H54 (cell line): ENCODE measurements around the gene LARP1.
A peak's percentile ranks its signal among the peaks of the same experiment; 100 is the strongest.
"Not testable (repeated sequence)": the region's sequence is repeated elsewhere in the genome, so short reads cannot be mapped to it uniquely, and the experiment has no call there.

ENCODE experiments used
- DNase-seq: peaks from one replicate; pipeline ENCODE4 v3.0.0; 2011; ENCODE audit warnings: low spot score, mixed read lengths; ENCODE audit not compliant: insufficient read length
- FAIRE-seq: peaks from 3 replicates; lab custom pipeline; 2011; peaks lifted over from hg19 to GRCh38; lab: Jason Lieb, UNC
- POLR2A ChIP-seq: IDR thresholded peaks from 2 replicates; pipeline ENCODE4 v1.6.1; 2011; ENCODE audit warnings: low read depth, mild to moderate bottlenecking, low read length

Gene LARP1

DNA sequence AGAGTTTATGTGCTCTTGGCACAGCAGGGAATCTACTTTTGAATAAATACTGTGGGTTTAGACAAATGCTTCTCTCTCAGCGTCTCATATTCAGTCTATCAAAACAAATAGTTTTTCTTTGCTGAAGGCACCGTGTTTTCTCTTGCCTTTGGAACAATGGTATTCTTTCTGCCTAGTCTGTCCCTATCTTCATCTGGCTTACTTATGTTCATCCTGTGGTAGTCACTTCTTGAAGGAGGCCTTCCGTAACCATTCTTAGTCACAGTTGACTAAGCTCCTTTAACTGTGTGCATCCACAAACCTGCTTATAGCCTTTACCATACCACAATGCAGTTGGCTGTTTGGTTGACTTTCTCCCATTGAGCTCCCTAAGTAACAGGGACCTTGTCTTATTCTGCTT, 45.9 kb downstream of the LARP1 start:
- FAIRE-seq = no peak
- TF ChIP-seq POLR2A = no peak
- DNase-seq = peak; percentile 17

DNA sequence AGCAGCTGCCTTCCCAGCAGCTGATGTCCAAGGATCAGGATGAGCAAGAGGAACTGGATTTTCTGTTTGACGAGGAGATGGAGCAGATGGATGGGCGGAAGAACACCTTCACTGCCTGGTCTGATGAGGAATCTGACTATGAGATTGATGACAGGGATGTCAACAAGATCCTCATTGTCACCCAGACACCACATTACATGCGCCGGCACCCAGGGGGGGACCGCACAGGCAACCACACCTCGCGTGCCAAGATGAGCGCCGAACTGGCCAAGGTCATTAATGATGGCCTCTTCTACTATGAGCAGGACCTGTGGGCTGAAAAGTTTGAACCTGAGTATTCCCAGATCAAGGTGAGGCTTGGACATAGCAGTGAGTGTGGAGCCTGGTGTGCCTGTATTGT, 46.9 kb downstream of the LARP1 start:
- FAIRE-seq = no peak
- no peak for TF ChIP-seq POLR2A
- DNase-seq = no peak

DNA sequence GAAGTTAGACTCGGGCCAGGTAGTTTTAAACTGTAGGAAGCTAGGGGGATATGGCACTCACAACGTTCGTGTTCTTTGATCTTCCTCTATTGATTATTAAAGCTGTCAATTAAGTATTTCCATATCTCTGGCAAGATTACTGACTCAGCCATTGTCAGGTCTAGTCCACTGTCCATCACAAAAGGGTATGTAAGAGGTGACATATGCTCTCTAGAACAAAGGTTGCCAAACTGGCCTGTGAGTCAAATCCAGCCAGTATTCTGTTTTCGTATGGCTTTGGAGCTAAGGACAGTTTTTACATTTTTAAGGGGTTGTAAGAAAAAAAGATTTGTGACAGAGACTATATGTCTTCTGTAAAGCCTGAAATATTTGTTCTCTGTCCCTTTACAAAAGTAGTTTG, 51.0 kb downstream of the LARP1 start:
- no peak for DNase-seq
- no peak for TF ChIP-seq POLR2A
- no peak for FAIRE-seq

DNA sequence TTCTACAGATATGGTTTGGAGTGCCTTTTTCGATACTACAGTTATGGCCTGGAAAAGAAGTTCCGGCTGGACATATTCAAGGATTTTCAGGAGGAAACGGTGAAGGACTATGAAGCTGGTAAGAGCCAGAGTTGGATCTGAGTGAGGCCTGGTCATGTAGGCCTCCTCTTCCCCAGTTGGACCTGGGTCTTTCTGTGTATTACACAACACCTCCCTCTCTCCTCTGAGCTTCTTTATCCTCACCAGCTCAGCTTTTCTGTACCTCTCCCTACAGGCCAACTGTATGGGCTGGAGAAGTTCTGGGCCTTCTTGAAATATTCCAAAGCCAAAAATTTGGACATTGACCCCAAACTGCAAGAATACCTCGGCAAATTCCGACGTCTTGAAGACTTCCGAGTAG, 56.1 kb downstream of the LARP1 start:
- TF ChIP-seq POLR2A = no peak
- FAIRE-seq (no peak), DNase-seq (no peak)

DNA sequence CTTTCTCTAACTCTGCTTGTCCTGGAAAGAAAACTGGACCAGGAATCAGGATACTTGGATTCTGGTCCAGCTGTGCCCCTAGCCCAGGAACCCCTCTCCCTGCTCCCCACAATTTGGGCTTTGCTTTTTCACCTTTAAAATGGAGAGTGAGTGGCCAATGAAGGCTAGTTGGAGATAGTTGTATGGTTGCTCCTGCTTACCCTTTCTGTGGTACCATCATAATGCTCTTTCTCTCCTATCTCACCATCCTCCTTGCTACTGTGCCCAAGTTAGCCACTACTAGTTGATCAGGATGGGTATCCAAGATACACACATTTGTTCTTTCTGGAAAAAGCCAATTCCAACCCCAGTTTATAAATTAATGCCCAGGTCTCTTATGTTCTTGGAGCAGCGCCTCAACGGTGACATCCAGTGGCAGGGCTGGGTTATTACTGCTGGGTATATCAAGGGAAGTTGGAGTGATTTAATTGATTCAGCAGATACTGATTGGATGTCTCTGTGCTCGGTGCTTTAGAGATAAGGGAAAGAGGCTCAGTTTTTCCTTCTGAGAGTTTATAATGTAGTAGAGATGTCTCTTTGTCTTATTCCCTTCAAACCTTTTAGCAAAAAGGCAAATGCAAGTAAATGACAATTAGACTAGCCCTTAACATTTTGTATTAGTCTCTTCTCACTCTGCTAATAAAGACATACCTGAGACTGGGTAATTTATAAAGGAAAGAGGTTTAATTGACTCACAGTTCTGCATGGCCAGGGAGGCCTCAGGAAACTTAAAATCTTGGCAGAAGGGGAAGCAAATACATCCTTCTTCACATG, 56.7 kb downstream of the LARP1 start:
- DNase-seq (peak; percentile 30), FAIRE-seq (no peak)
- no peak for TF ChIP-seq POLR2A

DNA sequence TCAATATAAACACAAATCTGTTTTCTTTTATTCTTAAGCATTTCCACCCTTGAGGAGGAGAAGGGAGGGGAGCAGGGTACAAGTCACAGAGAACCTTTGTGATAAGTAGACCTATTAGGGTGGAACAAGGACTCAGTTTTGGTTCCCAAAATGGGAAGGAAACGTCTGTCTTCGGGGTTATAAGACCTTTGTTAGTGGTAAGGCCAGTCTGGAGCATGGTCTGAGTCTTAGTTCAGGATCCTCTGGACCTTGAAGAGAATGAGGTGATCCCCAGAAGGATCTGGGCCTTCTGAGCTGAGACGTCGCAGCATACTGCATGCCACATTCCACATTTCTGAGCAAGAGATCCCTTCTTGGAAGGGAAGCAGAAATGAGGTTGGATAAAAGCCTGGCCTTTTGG, 58.0 kb downstream of the LARP1 start:
- DNase-seq = no peak
- no peak for FAIRE-seq
- TF ChIP-seq POLR2A = no peak

DNA sequence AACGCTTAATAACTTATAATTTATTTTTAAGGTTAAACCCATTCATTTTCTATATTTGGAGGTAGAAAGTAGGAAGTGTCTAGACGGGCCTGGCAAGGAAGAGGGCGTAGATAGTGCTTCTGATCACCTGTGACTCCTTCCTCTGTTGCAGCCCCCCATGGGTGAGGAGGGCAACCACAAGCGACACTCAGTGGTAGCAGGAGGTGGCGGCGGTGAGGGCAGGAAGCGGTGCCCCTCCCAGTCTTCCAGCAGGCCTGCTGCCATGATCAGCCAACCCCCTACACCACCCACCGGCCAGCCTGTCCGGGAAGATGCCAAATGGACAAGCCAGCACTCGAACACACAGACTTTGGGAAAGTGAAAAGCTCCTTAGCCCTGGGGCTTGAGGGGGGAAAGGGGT, 58.6 kb downstream of the LARP1 start:
- no peak for DNase-seq
- TF ChIP-seq POLR2A = no peak
- FAIRE-seq = no peak

DNA sequence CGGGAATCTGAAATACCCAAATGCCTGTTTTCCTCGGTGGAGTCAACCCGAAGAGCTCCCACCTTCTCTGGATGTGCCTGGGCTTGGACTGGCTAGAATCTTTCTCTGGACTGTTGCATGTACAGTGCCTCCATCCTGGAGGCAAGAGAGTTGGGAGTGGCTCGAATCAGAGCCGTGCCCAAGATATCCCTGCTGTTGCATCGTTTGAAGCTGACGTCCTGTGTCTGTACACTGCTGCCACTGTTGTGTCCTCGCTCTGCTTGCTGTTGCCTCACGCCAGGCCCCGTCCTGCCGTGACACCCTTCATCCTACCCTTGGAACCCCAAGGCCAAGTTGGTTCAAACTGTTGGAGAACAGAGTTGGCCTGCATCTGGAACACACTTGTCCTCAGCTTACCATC, 59.8 kb downstream of the LARP1 start:
- TF ChIP-seq POLR2A = no peak
- DNase-seq = no peak
- FAIRE-seq = no peak

DNA sequence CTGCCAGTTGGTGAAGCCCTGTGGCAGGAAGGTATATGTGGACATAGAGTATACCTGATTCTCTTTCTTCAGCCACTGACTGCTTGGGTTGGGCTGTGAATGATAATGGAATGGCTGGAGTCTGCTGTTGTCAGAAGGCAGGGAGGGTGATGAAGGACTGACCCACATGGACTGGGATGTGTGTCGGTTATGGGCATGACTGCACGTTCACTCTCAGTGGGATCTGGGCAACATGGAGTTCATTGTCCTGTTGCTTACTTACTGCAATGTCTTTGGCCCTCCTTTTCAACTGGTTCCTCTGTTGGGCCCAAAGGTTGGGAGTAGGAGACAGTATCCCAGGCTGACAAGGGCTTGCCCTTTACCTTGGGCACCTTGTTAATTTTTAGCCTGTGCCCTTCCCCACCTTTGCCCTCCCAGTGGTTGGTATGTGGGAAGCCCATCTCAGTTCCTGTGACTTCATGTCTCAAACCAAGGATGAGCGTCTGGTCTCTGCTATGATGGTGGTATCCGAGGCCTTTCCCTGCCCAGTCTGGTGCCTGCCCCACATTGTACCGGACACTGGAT, 60.6 kb downstream of the LARP1 start:
- no peak for DNase-seq
- no peak for FAIRE-seq

DNA sequence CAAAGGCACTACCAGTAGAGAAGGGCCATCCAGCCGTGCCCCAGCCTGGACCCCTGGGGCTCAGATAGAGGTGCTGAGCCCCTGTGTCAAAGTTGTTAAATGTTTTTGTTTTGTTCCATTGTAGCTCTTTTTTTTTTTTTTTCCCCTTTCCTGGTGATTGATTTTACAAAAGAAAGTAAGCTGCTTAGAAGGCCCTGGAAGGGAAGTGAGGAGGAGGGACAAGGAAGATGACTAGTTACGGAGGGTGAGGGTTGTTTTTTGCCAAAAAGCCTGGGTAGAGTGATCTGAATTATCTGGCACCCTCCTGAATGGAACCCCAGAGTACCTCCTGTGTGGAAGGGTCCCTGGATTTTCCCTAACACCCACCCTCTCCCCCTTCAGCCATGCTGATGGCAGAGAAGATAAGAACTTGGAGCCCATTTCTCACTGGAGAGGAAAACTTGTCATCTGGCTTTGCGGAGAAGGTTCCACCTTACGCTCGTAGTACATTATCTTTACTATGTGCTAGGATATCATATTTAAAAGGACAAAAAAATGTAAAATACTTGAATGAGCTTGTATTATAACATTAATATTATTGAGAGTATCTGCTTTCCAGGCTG, 61.8 kb downstream of the LARP1 start:
- DNase-seq (no peak), FAIRE-seq (no peak)
- TF ChIP-seq POLR2A = no peak

More for the DNA sequence above, 60.6 kb downstream of the LARP1 start:
- TF ChIP-seq POLR2A = no peak

DNA sequence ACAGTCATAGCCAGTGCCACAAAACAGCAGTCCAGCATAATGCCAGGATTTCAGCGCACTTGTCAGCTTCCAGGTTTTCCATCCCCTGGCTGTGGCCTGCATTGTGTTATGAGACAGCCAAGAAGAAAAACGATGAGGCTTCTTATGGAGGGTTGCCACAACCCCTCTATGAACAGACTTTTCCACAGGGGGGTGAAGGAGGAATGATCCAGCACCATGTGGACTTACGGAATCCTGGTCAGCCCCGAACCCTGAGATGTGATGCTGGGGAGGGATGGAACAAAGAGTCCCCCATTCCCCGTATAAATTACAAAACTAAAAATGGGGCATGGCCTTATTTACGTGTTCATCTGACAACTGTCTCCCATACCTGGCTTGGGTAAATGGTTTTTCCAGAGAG, 62.6 kb downstream of the LARP1 start:
- FAIRE-seq (no peak), DNase-seq (no peak)
- no peak for TF ChIP-seq POLR2A

DNA sequence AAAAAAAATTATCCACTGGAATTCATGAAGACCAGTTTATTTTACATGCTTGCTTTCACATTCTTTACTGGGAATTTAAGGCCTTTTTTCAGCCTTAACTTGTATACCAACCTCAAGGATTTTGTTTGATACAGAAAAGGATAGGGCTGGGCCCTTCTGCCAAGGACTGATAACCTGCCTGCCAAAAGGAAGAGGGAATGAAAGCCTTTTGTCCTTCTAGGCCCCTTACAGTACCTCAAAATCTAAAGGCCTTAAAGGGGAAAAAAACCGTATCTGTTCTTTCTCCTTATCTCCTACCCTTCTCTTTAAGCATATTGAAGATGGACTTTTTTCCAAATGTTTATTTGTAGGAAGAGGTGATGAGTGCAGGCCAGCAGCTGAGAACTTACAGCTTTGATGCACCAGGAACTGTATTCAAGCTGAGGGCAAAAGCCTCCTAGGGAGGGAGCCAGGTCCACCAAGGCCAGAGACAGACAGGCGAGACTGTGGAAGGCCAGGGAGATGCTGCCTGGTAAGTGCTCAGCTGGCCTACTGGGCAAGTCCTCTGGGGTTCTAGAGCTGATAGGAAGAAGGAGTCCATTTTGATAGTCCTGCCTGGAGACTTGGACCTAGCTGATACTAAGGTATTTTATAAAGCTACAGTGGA, 63.4 kb downstream of the LARP1 start:
- FAIRE-seq (no peak), DNase-seq (no peak)
- TF ChIP-seq POLR2A = no peak

DNA sequence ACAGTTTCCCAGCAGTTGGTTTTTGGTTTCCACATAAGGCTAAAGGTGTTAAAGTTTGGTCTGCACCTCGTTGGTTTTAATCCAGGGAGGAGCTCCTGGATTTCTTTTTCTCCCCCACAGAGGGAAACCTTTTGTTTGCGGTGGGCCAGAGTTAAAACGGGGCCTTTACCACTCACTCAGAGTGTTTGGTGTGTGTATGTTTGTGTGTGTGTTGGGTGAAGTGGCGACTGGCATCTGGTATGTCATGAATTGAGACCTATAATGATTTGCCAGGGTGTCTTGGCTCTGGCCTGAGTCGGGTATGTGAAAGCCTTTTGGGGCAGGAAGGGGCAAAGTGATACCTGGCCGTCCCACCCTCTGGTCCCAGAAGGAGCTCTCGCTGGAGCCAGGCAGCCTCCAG, 64.4 kb downstream of the LARP1 start:
- no peak for DNase-seq
- FAIRE-seq = no peak
- no peak for TF ChIP-seq POLR2A

DNA sequence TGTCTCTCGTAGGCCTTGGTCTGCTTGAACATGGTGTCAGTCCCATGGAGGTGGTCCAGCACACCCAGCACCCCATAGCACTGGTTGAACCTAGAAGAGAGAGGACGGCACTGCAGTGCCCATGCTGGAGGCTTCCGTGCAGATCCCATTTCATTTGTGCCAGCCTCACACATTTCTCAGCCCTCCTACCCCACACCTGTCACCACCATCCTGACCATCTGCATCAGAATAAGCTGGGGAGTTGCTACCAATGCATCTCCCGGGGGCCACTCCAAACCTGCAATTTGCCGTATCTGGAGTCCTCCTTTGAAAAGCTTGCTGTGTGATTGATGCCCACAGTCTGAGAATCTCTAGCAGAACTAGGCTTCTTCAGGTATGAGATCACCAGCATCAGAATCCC, 65.2 kb downstream of the LARP1 start:
- no peak for DNase-seq
- FAIRE-seq = no peak
- no peak for TF ChIP-seq POLR2A

DNA sequence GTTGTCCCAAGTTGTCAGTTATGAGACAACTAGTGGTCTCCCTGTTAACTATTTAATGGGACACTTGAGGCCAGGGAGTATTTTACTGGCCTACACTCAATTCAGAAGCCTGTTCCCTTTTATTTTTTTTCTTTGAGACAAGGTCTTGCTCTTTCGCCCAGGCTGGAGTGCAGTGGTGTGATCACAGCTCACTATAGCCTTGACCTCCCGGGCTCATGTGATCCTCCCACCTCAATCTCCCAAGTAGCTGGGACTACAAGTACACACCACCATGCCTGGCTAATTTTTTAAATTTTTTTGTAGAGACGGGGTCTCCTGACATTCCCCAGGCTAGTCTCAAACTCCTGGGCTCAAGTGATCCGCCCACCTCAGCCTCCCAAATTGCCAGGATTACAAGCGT, 67.7 kb downstream of the LARP1 start:
- not testable (repeated sequence) for DNase-seq, FAIRE-seq
